DND-41 (cell line): ENCODE data around the gene FAM149A.

ENCODE experiments used
- ATAC-seq: fragments of 200-7000 bp; cut with Tn5 transposase; 3 replicates; pipeline ENCODE4 v1.9.1; 2021; ENCODE audit warnings: low read depth; ENCODE audit not compliant: insufficient read depth
- DNase-seq: peaks from one replicate; pipeline ENCODE4 v3.0.0-alpha.2; 2020
- H2AFZ ChIP-seq: 2 replicates; pipeline ENCODE4 v1.6.0; 2012; ENCODE audit warnings: low read depth, low read length
- H3K27ac ChIP-seq: 2 replicates; pipeline ENCODE4 v1.5.1; 2012; ENCODE audit warnings: low read length, inconsistent platforms
- H3K27me3 ChIP-seq: fragments of 200-600 bp; sonication (generic); 2 replicates; pipeline ENCODE4 v1.6.0; 2012; ENCODE audit warnings: low read length, mild to moderate bottlenecking, inconsistent platforms; ENCODE audit not compliant: insufficient read depth, poor library complexity
- H3K36me3 ChIP-seq: 2 replicates; pipeline ENCODE4 v1.5.1; 2012; ENCODE audit warnings: low read length, inconsistent platforms; ENCODE audit not compliant: insufficient read depth
- H3K4me1 ChIP-seq: 2 replicates; pipeline ENCODE4 v1.5.1; 2012; ENCODE audit warnings: mild to moderate bottlenecking, low read length; ENCODE audit not compliant: insufficient read depth
- H3K4me2 ChIP-seq: 2 replicates; pipeline ENCODE4 v1.6.0; 2012; ENCODE audit warnings: mild to moderate bottlenecking, moderate library complexity, low read length, inconsistent platforms; ENCODE audit not compliant: insufficient read depth
- H3K4me3 ChIP-seq, 2 experiments: fragments of 200-600 bp in 1 of 2; shearing (Covaris generic) in 1 of 2; 2 replicates each; pipeline ENCODE4 v1.5.1; 2012 to 2016; ENCODE audit warnings: inconsistent platforms in 2 of 2, low read length in 2 of 2, mild to moderate bottlenecking in 2 of 2, low read depth in 1 of 2, moderate library complexity in 1 of 2
- H3K79me2 ChIP-seq: 2 replicates; pipeline ENCODE4 v1.6.0; 2012; ENCODE audit warnings: low read length, inconsistent platforms; ENCODE audit not compliant: insufficient read depth
- H3K9ac ChIP-seq: 2 replicates; pipeline ENCODE4 v1.6.0; 2012; ENCODE audit warnings: low read depth, mild to moderate bottlenecking, inconsistent platforms, low read length, moderate library complexity
- H3K9me3 ChIP-seq: 2 replicates; pipeline ENCODE4 v1.5.1; 2012; ENCODE audit warnings: low read length, moderate library complexity, mild to moderate bottlenecking, inconsistent platforms; ENCODE audit not compliant: insufficient read depth, severe bottlenecking
- H4K20me1 ChIP-seq: 2 replicates; pipeline ENCODE4 v1.6.0; 2012; ENCODE audit warnings: low read length; ENCODE audit not compliant: insufficient read depth
- EZH2 ChIP-seq: IDR thresholded peaks from 3 replicates; pipeline ENCODE4 v1.6.1; 2012; ENCODE audit warnings: borderline replicate concordance, low read depth, mild to moderate bottlenecking, moderate library complexity, low read length, inconsistent platforms; ENCODE audit not compliant: severe bottlenecking
- TF ChIP-seq, protein P1 (sequence below): IDR thresholded peaks from 2 replicates; pipeline ENCODE4 v1.5.1; 2012; ENCODE audit warnings: borderline replicate concordance, low read length, moderate library complexity, mild to moderate bottlenecking; ENCODE audit not compliant: poor library complexity, severe bottlenecking; ENCODE audit errors: extremely low read depth

Gene FAM149A

DNA sequence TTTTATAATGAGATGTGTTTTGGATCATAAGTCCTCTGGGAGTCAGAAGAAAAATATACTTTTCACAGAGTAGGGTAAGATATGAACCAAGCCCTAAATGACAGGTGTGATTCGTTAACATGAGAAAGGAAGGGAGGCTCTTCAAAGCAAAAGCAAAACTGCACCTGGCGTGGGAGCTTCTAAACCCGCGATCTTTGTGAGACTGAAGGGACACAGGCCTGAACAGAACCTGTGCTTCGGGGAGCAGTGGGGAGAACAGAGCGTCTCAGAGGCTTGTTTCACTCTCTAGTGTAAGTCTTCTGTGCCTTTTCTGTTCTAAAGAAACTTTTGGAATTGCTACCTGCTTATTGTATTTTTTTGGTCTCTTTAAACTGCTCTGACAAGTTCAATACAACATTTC, 56.6 kb downstream of the FAM149A start:
- no peak for DNase-seq
- no peaks in the 10 kb centered on the region for H3K79me2 ChIP-seq
- peak; percentile 49; the same call in 2 of the 3 replicates for ATAC-seq
- H3K27me3 ChIP-seq = peaks cover 8% of the 10 kb centered on the region
- H3K4me2 ChIP-seq = no peak overlapping the region
- no peaks in the 10 kb centered on the region; the same call in 1 of the 2 replicates for H4K20me1 ChIP-seq
- no peaks in the 10 kb centered on the region for H3K36me3 ChIP-seq
- no peaks in the 10 kb centered on the region for H3K4me1 ChIP-seq
- H3K9me3 ChIP-seq = no peaks in the 10 kb centered on the region
- H3K27ac ChIP-seq = no peak overlapping the region
- H3K9ac ChIP-seq = no peak overlapping the region
- no peak overlapping the region for H2AFZ ChIP-seq
- no peak overlapping the region for H3K4me3 ChIP-seq
- TF ChIP-seq, protein P1, sequence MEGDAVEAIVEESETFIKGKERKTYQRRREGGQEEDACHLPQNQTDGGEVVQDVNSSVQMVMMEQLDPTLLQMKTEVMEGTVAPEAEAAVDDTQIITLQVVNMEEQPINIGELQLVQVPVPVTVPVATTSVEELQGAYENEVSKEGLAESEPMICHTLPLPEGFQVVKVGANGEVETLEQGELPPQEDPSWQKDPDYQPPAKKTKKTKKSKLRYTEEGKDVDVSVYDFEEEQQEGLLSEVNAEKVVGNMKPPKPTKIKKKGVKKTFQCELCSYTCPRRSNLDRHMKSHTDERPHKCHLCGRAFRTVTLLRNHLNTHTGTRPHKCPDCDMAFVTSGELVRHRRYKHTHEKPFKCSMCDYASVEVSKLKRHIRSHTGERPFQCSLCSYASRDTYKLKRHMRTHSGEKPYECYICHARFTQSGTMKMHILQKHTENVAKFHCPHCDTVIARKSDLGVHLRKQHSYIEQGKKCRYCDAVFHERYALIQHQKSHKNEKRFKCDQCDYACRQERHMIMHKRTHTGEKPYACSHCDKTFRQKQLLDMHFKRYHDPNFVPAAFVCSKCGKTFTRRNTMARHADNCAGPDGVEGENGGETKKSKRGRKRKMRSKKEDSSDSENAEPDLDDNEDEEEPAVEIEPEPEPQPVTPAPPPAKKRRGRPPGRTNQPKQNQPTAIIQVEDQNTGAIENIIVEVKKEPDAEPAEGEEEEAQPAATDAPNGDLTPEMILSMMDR = no peak
- TF ChIP-seq EZH2 = no peak

DNA sequence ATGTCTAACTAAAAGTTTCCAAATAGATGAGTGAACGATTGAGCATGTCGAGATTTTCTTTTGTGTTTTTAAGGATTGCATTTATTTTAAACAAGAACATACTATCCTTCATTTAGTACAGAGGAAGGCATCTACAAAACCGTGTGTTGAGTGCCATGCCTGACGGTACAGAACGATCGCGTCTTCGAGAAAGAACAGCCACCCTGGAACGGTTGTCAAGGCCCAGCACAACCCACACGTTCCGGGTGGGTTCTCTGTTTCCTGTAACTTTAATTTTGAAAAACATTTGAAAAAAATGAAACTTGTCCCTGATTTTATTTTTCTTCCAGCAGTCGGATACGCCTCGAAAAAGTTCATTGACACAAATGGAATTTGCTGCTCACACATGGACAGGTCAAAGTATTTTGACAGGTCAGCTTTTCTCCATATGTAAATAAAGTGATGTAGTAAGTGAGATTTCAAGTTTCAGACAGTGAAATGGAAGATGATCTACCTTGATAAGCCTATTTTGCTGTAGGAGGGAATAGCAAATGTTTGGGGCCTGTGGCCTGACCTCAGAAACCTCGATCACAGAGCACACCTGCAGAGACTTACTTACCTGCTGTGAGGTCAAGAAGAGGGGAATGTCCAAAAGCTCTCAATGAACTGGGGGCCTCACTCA, 62.5 kb downstream of the FAM149A start:
- TF ChIP-seq EZH2 = no peak
- TF ChIP-seq, protein P1 = no peak
- ATAC-seq (no peak), DNase-seq (no peak)
- Histone ChIP-seq H2AFZ (no peak overlapping the region), H3K9ac (no peak overlapping the region), H3K4me1 (no peaks in the 10 kb centered on the region), H3K36me3 (no peaks in the 10 kb centered on the region), H3K9me3 (no peaks in the 10 kb centered on the region), H3K4me2 (no peak overlapping the region), H3K27ac (no peak overlapping the region), H3K79me2 (no peaks in the 10 kb centered on the region), H4K20me1 (no peaks in the 10 kb centered on the region), H3K4me3 (no peak overlapping the region), H3K27me3 (peaks cover 8% of the 10 kb centered on the region)

- Histone ChIP-seq H3K4me3 (no peak overlapping the region), H3K27me3 (peaks cover 3% of the 10 kb centered on the region), H3K79me2 (no peaks in the 10 kb centered on the region), H2AFZ (no peak overlapping the region), H3K4me2 (no peak overlapping the region), H3K36me3 (no peaks in the 10 kb centered on the region), H3K27ac (no peak overlapping the region), H3K9ac (no peak overlapping the region), H3K4me1 (no peaks in the 10 kb centered on the region), H3K9me3 (no peaks in the 10 kb centered on the region), H4K20me1 (no peaks in the 10 kb centered on the region)
- TF ChIP-seq, protein P1 = no peak
- no peak for TF ChIP-seq EZH2
- DNase-seq (no peak), ATAC-seq (no peak)
Observed at GRCh38 chr4:186167605-186168004, 63.1 kb downstream of the FAM149A start.

DNA sequence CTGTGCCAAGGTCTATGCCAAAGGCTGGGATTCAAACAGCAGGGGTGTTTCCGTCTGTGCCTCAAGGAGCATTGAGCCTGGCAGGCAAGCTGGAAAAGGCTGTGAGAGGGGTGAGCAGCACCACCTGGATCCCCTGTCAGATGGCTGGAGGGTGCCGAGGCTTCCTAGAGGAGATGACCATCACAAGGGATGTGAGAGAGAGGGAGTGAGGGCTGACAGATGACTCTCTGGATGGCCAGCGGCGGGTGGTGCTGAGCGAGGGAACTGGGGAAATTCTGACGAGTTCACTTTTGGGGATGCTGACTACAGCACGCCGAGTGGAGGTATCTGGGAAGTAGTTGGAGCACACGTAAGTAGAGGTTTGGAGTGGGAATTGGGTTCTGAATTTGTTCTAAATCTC, 64.2 kb downstream of the FAM149A start:
- H3K4me3 ChIP-seq = no peak overlapping the region
- no peaks in the 10 kb centered on the region for H3K79me2 ChIP-seq
- no peak for ATAC-seq
- no peaks in the 10 kb centered on the region for H3K36me3 ChIP-seq
- no peaks in the 10 kb centered on the region for H3K9me3 ChIP-seq
- H2AFZ ChIP-seq = no peak overlapping the region
- no peak overlapping the region for H3K4me2 ChIP-seq
- no peak overlapping the region for H3K27ac ChIP-seq
- no peak for DNase-seq
- H4K20me1 ChIP-seq = no peaks in the 10 kb centered on the region
- H3K27me3 ChIP-seq = no peaks in the 10 kb centered on the region
- H3K9ac ChIP-seq = no peak overlapping the region
- no peaks in the 10 kb centered on the region for H3K4me1 ChIP-seq
- TF ChIP-seq, protein P1 = no peak
- TF ChIP-seq EZH2 = no peak
